SK-MEL-5 (cell line): Measurements from ENCODE around the gene ABCC9. TPM values are rescaled to one million over a fixed set of nuclear protein-coding genes. Genes with fewer than 3 reads are reported as not detected.

Experiments used
- DNase-seq: peaks from one replicate; pipeline ENCODE4 v3.0.0-alpha.2; 2016; ENCODE audit warnings: low read depth, low spot score
- in situ Hi-C: cut with HindIII; loops from 2 replicates; pipeline ENCODE4 v1.10.0; 2016; ENCODE audit warnings: low sequenced_read_pairs, high pct_unique_total_duplicates, low pct_unique_long_range_greater_than_20kb
- total RNA-seq: library from RNA; depleted of rRNA; stranded (reverse); fragments of >200 nt; shearing (Covaris generic); gene quantifications from 2 replicates; pipeline ENCODE4 v1.2.3, GENCODE V29; 2014

Gene ABCC9
- total RNA-seq, 1 experiment from 2014 or later, result not detected

DNA sequence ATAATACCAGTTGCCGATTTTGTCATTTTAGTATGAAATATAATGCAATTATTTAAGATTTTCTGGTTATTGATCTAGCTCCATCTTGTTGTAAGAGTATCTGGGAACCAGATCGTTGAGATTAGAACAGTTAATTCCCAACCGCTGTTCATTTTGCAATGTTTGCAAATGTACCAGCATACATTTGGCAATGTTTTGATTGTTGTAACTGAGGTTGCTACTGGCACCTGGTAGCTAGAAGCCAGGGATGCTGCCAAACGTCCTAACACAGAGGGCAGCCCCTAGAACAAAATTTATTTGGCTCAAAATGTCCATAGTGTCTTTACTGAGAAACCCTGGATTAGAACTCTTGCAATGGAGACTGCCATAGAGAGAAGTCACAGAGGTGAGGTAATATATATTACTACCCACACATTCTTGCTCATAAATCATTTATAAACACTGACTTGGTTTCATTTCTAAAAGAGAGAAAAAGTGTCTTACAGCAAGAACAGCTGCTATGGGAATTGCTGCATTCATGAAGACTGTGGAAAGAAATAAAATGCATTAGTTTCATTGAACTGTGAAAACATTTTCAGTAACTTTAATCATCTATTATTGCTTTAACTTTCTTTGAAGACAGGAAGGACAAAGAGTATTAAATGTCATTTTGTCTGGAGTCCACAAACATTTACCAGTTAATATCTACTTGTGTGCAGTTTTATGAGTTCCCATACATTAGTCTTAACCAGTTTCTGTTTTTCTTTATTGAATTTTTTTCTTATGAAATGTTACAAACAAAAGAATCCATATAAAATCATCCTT lies 46.2 kb downstream of the ABCC9 start:
- in situ Hi-C loops, result no loop called here
- no peak for DNase-seq

DNA sequence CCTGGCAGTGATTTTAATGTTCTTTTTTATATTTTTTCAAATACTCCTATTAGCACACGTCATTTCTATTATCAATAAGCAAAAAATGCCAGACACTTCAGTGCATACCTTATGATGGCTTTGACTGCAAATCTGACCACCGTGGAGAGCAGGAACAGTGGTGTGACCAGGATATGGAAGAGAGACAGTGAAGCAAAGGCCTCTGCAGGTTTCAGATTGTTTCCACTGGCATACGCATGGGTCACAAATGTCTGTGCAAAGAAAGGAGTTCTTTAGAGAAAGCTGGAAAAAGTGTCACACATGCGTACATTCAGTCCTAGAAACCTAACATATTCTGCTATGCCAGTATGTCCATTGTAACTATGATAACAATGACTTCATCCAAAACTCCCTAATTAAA lies 47.3 kb downstream of the ABCC9 start:
- in situ Hi-C loops, result no loop called here

GRCh38 chr12:21892341-21892740 lies 48.9 kb downstream of the ABCC9 start:
- DNase-seq, result no peak
- in situ Hi-C loops, result no loop called here

More for the DNA sequence above, 47.3 kb downstream of the ABCC9 start:
- DNase-seq, result no peak

GRCh38 chr12:21891751-21892217 lies 49.4 kb downstream of the ABCC9 start:
- in situ Hi-C loops, result no loop called here
- no peak for DNase-seq

DNA sequence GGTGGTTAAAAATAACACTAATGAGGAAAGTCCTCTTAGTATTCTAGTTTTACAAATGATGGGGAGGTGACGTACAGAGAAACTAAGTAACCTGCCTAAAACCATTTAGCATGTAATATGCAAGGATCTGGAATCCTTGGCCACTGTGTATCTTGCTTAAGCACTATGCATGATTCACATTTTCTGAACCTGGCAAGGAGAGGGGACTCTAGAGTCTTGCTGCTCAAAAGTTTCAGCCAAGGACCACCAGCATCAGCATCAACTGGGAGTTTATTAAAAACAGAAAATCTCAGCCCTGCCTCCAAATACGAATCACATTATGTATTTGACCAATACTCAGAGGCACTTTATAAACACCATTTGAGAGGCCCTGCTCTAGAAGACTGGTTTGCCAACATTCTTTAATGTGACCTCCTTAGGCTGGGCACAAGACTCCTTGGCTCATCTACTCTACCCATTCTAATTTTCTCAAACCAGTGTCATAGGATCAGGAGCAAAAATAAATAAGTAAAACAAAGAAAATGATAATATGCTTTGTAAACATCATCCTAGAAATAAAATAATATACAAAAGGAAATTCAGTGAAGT lies 52.9 kb downstream of the ABCC9 start:
- DNase-seq, result no peak
- in situ Hi-C loops, result no loop called here

GRCh38 chr12:21884936-21885335 lies 56.3 kb downstream of the ABCC9 start:
- in situ Hi-C loops, result no loop called here
- no peak for DNase-seq

DNA sequence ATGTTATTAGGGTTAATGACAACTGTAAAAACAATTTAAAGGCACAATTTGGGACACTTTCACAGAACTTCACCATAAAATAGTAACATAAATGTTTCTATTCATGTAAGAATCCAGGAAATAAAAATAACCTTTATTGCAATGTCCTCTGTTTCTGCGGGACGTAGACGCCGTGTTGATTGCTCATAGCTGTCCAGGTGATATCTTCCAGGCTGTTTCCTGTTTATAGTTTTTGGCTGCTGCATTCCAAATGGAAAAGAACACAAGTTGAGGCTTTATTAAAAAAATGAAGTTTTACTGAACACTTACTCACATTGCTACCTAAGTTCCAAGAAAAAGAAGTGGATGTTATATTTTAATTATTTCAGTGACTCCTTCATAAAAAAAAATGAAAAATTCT lies 58.6 kb downstream of the ABCC9 start:
- no peak for DNase-seq

GRCh38 chr12:21881965-21882364 lies 59.3 kb downstream of the ABCC9 start:
- DNase-seq, result no peak
- in situ Hi-C loops, result no loop called here

More for the DNA sequence above, 58.6 kb downstream of the ABCC9 start:
- in situ Hi-C loops, result no loop called here

DNA sequence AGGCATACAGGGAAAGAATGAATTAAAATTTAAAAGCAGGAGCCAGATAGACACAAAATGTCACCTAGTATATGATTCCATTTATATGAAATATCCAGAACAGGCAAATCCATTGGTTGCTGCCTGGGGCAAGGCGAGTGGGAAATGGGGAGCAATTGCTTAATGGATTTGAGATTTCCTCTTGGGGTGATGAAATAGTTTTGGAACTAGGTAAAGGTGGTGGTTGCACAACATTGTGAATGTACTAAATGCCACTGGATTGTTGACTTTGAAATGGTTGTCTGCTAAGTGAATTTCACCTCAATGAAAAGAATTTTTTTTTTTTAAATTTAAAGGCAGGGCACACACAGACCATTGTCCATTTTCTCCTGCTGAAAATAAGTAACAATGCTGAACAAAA lies 61.9 kb downstream of the ABCC9 start:
- no peak for DNase-seq
- in situ Hi-C loops, result no loop called here

- in situ Hi-C loops, result no loop called here
- no peak for DNase-seq
Measured at GRCh38 chr12:21877293-21877982, 63.8 kb downstream of the ABCC9 start.

- in situ Hi-C loops, result no loop called here
- no peak for DNase-seq
Measured at GRCh38 chr12:21865846-21866245, 75.4 kb downstream of the ABCC9 start.

DNA sequence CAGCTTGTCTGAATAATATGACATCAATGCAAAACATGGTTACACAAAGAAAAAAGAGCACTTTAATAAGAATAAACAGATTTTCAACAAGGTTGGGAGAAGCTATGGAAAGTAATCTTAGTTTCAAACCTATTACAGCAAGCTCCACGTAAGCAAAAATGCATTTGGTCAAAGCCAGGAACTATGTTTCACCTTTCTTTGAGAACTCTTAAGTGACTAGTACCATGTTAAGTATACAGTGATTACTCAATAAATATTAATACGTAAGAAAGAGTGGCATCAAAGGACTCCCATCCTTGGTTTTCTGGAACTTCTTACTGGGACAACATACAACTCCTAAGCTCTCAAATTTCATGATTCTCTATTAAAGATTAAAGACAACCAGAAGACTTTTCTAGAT lies 80.7 kb downstream of the ABCC9 start:
- in situ Hi-C loops, result no loop called here
- DNase-seq, result no peak

- in situ Hi-C loops, result no loop called here
- no peak for DNase-seq
Measured at GRCh38 chr12:21860128-21860527, 81.1 kb downstream of the ABCC9 start.

GRCh38 chr12:21852251-21852650 lies 89.0 kb downstream of the ABCC9 start:
- DNase-seq, result no peak
- in situ Hi-C loops, result no loop called here

GRCh38 chr12:21851151-21851550 lies 90.1 kb downstream of the ABCC9 start:
- in situ Hi-C loops, result no loop called here
- DNase-seq, result no peak

- DNase-seq, result no peak
- in situ Hi-C loops, result no loop called here
Measured at GRCh38 chr12:21850419-21850818, 90.8 kb downstream of the ABCC9 start.

DNA sequence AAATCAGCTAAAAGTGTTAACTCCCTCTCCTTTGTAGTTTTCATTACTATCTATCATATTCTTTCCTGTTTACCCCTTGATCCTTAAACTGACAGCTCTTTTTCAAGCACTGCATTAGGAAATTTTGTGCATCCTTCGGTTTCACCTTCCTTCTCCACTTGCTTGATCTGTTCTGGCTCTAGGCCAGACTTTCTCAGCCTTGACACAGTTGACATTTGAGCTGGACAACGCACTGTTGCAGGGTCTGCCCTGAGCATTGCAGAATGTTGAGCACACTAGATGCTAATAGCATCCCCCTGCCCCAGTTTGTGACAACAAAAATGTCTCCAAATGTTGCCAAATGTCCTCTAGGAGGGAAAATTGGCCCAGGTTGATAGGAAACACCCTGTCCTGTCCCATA lies 91.3 kb downstream of the ABCC9 start:
- in situ Hi-C loops, result no loop called here
- DNase-seq, result no peak

DNA sequence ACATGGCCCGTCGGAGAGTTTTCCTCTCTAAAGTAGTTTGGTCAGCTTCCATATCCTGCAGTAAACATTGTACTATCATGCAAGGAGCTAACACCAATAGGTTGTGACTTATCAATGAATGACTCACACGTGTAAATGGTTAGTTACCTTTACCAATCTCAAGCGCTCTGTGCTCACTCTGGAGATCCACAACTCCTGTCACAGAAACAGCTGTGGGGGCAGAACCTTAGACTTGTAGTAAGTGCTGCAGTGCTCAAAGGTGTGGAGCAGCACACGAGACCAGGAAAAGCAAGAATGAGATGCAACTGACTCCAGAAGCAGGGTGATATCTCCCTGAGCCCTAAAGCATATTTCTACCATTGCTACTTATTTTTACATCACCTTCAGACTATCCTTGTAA lies 93.0 kb downstream of the ABCC9 start:
- in situ Hi-C loops, result no loop called here
- DNase-seq, result no peak

GRCh38 chr12:21843795-21844194 lies 97.4 kb downstream of the ABCC9 start:
- no peak for DNase-seq
- in situ Hi-C loops, result no loop called here
